GM18507 (cell line): Measurements from ENCODE around the gene CALN1.
"Not testable (repeated sequence)": the region's sequence is repeated elsewhere in the genome, so short reads cannot be mapped to it uniquely, and the experiment has no call there.

Experiments used
- DNase-seq: peaks from one replicate; pipeline ENCODE4 v3.0.0; 2011; ENCODE audit warnings: low read depth; ENCODE audit not compliant: insufficient read length; ENCODE audit errors: extremely low spot score
- FAIRE-seq: peaks from 2 replicates; lab custom pipeline; 2011; peaks lifted over from hg19 to GRCh38; lab: Jason Lieb, UNC

CALN1 gene

GRCh38 chr7:72413290-72413689 lies 1.2 kb upstream of the CALN1 start:
- DNase-seq (no peak), FAIRE-seq (no peak)

- no peak for FAIRE-seq
- DNase-seq: no peak
These were observed 719 bp downstream of the CALN1 start for GRCh38 chr7:72411419-72411818.

- no peak for FAIRE-seq
- no peak for DNase-seq
These were observed 2.5 kb downstream of the CALN1 start for GRCh38 chr7:72409638-72410015.

DNA sequence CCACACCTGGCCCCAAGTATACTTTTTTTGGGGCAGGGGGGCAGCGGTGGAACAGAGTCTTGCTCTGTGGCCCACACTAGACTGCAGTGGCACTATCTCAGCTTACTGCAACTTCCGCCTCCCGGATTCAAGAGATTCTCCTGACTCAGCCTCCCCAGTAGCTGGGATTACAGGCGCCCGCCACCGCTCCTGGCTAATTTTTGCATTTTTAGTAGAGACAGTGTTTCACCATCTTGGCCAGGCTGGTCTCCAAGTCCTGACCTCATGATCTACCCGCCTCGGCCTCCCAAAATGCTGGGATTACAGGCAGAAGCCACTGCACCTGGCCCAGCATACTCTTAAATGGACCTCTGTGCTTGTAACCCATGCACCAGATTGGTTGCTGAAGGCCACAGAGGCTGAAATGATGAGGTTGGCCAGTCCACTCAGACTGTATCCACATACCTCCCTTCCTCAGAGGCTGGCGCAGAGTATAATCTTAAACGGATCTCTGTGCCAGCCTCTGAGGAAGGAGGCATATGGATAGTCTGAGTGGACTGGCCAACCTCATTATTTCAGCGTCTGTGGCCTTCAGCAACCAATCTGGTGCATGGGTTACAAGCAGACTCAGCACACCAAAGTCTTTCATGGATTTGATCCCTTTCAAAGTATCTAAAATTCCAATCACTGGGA lies 3.0 kb downstream of the CALN1 start:
- no peak for FAIRE-seq
- no peak for DNase-seq

DNA sequence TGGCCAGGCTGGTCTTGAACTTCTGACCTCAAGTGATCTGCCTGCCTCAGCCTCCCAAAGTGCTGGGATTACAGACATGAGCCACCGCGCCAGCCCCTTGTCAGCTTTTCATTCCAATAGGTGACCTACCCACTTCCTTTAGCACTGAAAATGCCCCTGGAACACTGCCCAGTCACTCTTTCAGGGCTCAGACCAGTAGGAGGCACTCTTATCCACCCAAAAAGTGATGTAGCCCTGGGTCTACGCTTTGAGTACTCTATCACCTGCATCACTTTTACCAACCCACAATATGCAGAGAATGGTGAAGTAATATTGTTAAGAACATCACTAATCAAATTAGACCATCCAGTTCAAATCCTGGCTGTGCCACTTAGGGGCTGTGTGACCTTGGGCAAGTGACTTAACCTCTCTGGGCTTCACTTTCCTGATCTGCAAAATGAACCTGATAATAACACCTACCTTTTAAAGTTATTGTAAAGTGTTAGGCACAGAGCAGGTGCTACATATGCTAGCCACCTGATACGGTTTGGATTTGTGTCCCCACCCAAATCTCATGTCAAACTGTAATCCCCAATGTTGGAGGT lies 5.2 kb downstream of the CALN1 start:
- FAIRE-seq: no peak
- no peak for DNase-seq

- DNase-seq: no peak
- no peak for FAIRE-seq
These were observed 6.3 kb downstream of the CALN1 start for GRCh38 chr7:72405871-72406270.

DNA sequence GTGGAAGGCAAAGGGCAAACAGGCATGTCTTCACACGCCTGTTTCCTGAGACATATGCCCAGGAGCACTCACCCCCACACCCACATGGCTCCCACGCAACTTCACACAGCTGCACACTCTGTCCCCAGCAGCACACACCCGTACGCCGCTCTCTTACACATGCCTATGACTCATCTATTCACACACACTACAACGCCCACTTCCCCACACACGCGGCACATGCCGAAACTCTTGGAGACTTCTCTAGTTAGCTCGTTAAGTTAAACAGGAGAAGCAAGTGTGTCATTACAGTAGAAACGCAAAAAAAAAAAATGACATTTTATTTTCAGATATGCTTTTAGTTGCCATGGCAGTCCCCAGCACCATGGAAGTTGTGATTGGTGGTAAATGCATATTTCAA lies 6.7 kb downstream of the CALN1 start:
- no peak for FAIRE-seq
- DNase-seq: no peak

DNA sequence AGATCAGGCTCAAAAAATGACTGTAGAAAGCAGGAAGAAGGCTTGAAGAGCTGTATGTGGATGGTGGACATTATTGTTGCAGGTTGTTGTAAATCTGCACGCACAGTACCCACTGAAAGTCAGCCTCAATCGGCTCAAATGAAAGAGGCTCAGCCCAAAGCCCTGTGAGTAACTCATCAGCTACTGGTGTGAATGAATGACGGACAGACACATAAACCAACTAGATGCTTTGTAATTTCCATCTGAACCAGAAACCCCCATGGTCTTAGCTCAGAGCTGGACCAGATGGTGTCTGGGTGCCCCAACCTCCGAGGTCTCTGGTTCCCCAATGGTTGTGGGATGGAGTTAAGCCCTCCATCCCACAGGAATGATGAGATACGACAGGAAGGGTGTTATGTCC lies 7.4 kb downstream of the CALN1 start:
- FAIRE-seq (no peak), DNase-seq (no peak)

GRCh38 chr7:72403458-72404076 lies 8.6 kb downstream of the CALN1 start:
- DNase-seq (no peak), FAIRE-seq (no peak)

GRCh38 chr7:72394016-72394415 lies 18.1 kb downstream of the CALN1 start:
- DNase-seq (no peak), FAIRE-seq (no peak)

GRCh38 chr7:72391821-72392377 lies 20.2 kb downstream of the CALN1 start:
- no peak for FAIRE-seq
- DNase-seq: no peak

GRCh38 chr7:72386118-72386517 lies 26.0 kb downstream of the CALN1 start:
- FAIRE-seq (no peak), DNase-seq (no peak)

GRCh38 chr7:72362246-72362645 lies 49.9 kb downstream of the CALN1 start:
- FAIRE-seq: no peak

GRCh38 chr7:72345208-72345727 lies 66.9 kb downstream of the CALN1 start:
- FAIRE-seq (no peak), DNase-seq (no peak)

More at GRCh38 chr7:72362246-72362645, 49.9 kb downstream of the CALN1 start:
- DNase-seq: no peak

DNA sequence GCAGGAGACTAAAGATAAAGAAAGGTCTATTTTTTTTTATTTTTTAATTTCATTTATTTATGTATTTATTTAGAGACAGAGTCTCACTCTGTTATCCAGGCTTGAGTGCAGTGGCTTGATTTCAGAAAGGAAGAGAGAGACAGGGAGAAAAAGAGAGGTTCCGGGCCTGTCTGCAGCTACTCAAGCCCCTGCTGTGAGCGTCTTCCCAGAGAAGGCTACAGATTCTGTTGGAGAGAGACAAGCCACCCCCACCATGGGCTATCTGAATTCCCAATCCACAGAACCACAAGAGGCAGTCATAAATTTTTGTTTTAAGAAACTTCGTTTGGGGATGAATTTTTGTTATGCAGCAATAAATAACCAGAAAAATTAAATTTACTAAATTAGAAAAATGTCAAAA lies 68.1 kb downstream of the CALN1 start:
- FAIRE-seq (no peak), DNase-seq (no peak)

DNA sequence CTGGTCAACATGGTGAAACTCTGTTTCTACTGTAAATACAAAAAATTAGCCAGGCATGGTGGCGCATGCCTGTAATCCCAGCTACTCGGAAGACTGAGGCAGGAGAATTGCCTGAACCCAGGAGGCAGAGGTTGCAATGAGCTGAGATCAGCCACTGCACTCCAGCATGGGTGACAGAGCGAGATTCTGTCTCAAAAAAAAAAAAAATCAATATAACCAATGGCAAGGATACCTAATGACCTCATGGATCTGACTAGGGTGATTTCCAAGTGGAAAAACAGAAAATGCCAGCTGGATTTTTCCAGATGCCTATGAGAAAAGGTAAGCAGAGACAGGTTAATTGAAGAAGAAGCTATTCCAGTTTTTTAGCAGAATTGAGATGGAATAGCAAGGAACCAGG lies 68.8 kb downstream of the CALN1 start:
- not testable (repeated sequence) for DNase-seq, FAIRE-seq

GRCh38 chr7:72337390-72338167 lies 74.6 kb downstream of the CALN1 start:
- DNase-seq (no peak), FAIRE-seq (no peak)

DNA sequence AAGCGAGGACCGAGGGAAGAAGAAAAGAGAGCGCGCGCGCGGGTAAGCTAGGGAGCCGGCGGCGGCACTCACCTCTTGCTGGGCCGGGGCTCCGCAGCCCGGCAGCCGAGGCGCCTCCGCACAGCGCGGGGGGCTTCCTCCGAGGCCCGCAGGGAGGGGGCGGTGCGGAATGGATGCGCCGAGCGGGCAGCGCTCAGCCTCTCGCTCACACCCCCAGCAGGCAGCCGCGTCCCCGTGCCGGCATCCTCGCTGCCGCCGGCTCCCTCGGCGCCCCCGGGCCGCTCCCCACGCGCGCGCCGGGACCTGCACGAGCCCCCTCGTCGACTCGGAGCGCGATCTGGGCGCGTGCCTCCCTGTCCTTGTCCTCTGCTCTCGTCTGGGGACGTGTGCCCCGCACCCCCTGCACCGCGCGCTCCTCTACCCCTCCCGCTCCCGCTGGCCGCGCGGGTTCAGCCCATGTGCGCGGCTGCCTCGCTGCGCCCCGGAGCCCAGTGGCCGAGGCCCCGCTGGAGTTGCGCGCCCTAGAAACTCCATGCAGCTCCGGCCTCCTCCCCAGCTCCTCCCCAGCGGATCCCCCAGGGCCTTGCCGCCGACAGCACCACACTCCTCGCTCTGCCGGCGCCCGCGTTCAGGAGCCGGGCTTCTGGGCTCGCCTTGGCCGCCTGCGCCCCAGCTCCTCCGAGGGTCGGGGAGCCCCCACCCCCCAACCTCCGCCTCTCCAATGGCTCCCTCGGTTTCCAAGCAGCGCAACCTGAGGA lies 75.3 kb downstream of the CALN1 start:
- no peak for FAIRE-seq

GRCh38 chr7:72336382-72336631 lies 75.8 kb downstream of the CALN1 start:
- DNase-seq (no peak), FAIRE-seq (no peak)

More for the DNA sequence above, 75.3 kb downstream of the CALN1 start:
- DNase-seq: no peak
